HCT116 (cell line): ENCODE measurements around the gene CNNM3.

Experiments used
- CEBPB ChIP-seq: IDR thresholded peaks from 2 replicates; pipeline ENCODE4 v1.6.1; 2012; ENCODE audit warnings: low read depth
- CTCF ChIP-seq, 3 experiments: fragments of 200-600 bp in 1 of 3; sonication (generic) in 1 of 3; IDR thresholded peaks in 2 of 3; conservative IDR thresholded peaks in 1 of 3; 2 replicates each; pipeline ENCODE4 v1.5.1; 2012 to 2017; ENCODE audit warnings: low read depth in 2 of 3, low read length in 2 of 3, antibody characterized with exemption in 1 of 3, borderline replicate concordance in 1 of 3, control low read depth in 1 of 3, mild to moderate bottlenecking in 1 of 3, mixed read lengths in 1 of 3, mixed run types in 1 of 3, moderate library complexity in 1 of 3; ENCODE audit not compliant: insufficient read depth in 1 of 3
- EGR1 ChIP-seq: IDR thresholded peaks from 2 replicates; pipeline ENCODE4 v1.6.1; 2012; ENCODE audit warnings: low read depth
- EZH2 ChIP-seq: fragments of 200-600 bp; sonication (generic); IDR thresholded peaks from 2 replicates; pipeline ENCODE4 v1.6.1; 2017; ENCODE audit warnings: antibody characterized with exemption, mixed run types
- EZH2phosphoT487 ChIP-seq: fragments of 200-600 bp; IDR thresholded peaks from 2 replicates; pipeline ENCODE4 v1.6.1; 2018; ENCODE audit warnings: antibody characterized with exemption, borderline replicate concordance
- JUND ChIP-seq: IDR thresholded peaks from 2 replicates; pipeline ENCODE4 v1.6.1; 2012
- MAX ChIP-seq: IDR thresholded peaks from 2 replicates; pipeline ENCODE4 v1.6.1; 2012
- POLR2A ChIP-seq: IDR thresholded peaks from 2 replicates; pipeline ENCODE4 v1.7.0; 2011; ENCODE audit warnings: borderline replicate concordance; ENCODE audit not compliant: insufficient read depth, insufficient read length; ENCODE audit errors: extremely low read depth
- POLR2AphosphoS5 ChIP-seq: IDR thresholded peaks from 2 replicates; pipeline ENCODE4 v1.6.1; 2011; ENCODE audit warnings: mild to moderate bottlenecking, low read depth, low read length, moderate library complexity
- REST ChIP-seq: IDR thresholded peaks from 2 replicates; pipeline ENCODE4 v1.6.1; 2012; ENCODE audit warnings: low read depth
- SIN3A ChIP-seq: IDR thresholded peaks from 2 replicates; pipeline ENCODE4 v1.6.1; 2012; ENCODE audit warnings: low read depth
- SRF ChIP-seq: IDR thresholded peaks from 2 replicates; pipeline ENCODE4 v1.6.1; 2012; ENCODE audit warnings: low read depth
- TCF7L2 ChIP-seq: IDR thresholded peaks from 2 replicates; pipeline ENCODE4 v1.7.0; 2011; ENCODE audit warnings: borderline replicate concordance, inconsistent platforms; ENCODE audit not compliant: insufficient read depth, insufficient read length; ENCODE audit errors: extremely low read depth
- YY1 ChIP-seq: IDR thresholded peaks from 2 replicates; pipeline ENCODE4 v1.6.1; 2011; ENCODE audit warnings: low read length, low read depth, moderate library complexity, mild to moderate bottlenecking; ENCODE audit not compliant: insufficient replicate concordance; ENCODE audit errors: extremely low read depth

- TF ChIP-seq YY1: no peak
- no peak for TF ChIP-seq CTCF (IDR thresholded peaks at IDR 0.05 in 2 of 3, conservative IDR thresholded peaks at IDR 0.05 in 1 of 3; ENCODE audit: borderline replicate concordance in 1 of 3, insufficient read depth in 1 of 3, low read depth in 2 of 3, low read length in 2 of 3)
- TF ChIP-seq EZH2: no peak
- TF ChIP-seq REST: no peak
- no peak for TF ChIP-seq POLR2A
- TF ChIP-seq POLR2AphosphoS5: no peak
- no peak for TF ChIP-seq SRF
- TF ChIP-seq TCF7L2: no peak
- TF ChIP-seq CEBPB: no peak
- no peak for TF ChIP-seq JUND
- TF ChIP-seq EGR1: no peak
- TF ChIP-seq MAX: no peak
- TF ChIP-seq EZH2phosphoT487: no peak
- no peak for TF ChIP-seq SIN3A
These were observed 48.4 kb downstream of the CNNM3 start for GRCh38 chr2:96864343-96865091.
